Effector memory CD8-positive, alpha-beta T cell (primary cell): ENCODE measurements around the gene CENPB.

Experiments used
- ATAC-seq: fragments of 150-1000 bp; cut with Tn5 transposase; replicated peaks from 2 replicates; pipeline ENCODE4 v1.10.0; 2021; ENCODE audit warnings: mild to moderate bottlenecking, moderate library complexity
- DNase-seq, 3 experiments: peaks; one replicate each; pipeline ENCODE4 v3.0.0; 2021
- H3K27ac Mint-ChIP-seq, 2 donors: one replicate each; pipeline ENCODE4 v1.8.0; 2022; ENCODE audit warnings: mild to moderate bottlenecking in 2 of 2, mixed read lengths in 2 of 2, moderate library complexity in 2 of 2
- H3K27me3 Mint-ChIP-seq, 2 donors: one replicate each; pipeline ENCODE4 v1.8.0; 2022; ENCODE audit warnings: mixed read lengths in 2 of 2
- H3K36me3 Mint-ChIP-seq: one replicate; pipeline ENCODE4 v1.8.0; 2022; ENCODE audit warnings: mild to moderate bottlenecking, moderate library complexity, mixed read lengths; ENCODE audit not compliant: insufficient read depth
- H3K4me1 Mint-ChIP-seq, 2 donors: one replicate each; pipeline ENCODE4 v1.8.0; 2022; ENCODE audit warnings: low read depth in 2 of 2, mixed read lengths in 2 of 2
- H3K4me3 Mint-ChIP-seq, 2 donors: one replicate each; pipeline ENCODE4 v1.8.0; 2022; ENCODE audit warnings: mild to moderate bottlenecking in 2 of 2, mixed read lengths in 2 of 2, moderate library complexity in 2 of 2
- H3K9me3 Mint-ChIP-seq, 2 donors: one replicate each; pipeline ENCODE4 v1.8.0; 2022; ENCODE audit warnings: mixed read lengths in 2 of 2

CENPB gene

DNA sequence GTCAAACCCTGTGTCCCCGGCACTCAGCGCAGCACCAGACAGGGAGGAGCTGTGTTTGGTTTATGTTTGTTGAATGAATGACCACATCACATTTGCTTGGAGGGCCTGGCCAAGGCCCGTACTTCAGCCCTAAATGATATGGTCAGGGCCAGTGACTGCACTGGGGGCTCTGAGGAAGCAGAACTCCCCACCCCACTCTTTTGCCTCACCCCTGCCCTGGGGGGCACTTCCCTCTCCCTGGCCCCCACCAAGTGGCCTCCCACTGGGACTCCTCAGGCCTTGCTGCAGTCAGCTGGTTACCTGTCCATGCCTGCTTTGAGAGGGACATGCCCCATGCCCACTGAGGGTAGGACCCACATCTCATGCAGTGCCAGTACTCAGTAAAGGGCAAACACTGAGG lies 21.9 kb downstream of the CENPB start:
- H3K27me3 Mint-ChIP-seq: no peaks in the 10 kb centered on the region
- H3K27ac Mint-ChIP-seq: no peak overlapping the region
- DNase-seq (no peak), ATAC-seq (no peak)
- peaks cover 17 to 31% of the 10 kb centered on the region in 2 donors for H3K4me1 Mint-ChIP-seq
- peaks cover 24% of the 10 kb centered on the region for H3K36me3 Mint-ChIP-seq
- H3K9me3 Mint-ChIP-seq: no peaks in the 10 kb centered on the region
- no peak overlapping the region for H3K4me3 Mint-ChIP-seq

DNA sequence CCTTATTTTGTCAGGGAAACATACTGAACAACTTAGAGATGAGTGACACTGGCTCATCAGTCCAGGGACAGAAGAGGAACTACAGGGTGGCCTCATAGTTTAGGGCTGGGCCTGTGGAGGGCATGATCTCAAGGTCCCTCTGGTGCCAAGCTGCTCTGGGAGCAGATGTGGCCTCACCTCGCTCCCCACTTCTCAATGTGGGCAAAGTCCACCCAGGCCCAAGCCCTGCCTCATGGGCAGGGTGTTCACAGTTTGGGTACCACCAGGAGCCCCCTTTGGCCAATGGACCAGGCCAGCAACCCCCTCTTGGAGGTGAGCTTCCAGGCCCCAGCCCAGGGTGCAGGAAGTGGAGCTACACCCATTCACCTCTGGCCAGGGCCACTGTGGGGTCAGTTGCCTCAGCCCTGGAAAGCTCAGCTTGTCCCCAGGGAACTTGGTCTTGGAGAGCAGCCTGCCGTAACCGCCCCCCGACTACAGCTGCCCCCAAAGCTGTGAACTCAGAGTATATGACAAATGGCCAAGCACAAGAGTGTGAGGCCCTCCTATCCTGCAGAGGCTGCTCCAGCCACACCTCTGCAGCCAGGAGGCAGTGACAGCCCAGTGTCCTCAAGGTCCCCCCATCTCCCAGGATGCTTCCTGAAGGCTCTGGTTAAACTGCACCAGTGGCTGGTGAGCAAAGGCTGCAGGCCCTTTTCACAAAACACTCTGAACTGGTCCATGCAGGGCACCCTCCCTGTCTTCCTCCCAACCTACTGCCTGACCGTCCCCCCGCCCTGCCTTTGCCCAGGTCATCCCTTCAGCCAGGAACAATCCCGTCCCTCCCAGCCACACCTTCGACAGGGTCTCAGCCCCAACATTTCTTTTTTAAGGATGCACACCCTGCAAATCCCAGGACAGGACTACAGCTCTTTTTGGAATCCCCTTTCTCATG lies 22.6 kb downstream of the CENPB start:
- DNase-seq (no peak), ATAC-seq (no peak)
- no peaks in the 10 kb centered on the region for H3K27me3 Mint-ChIP-seq
- no peak overlapping the region for H3K4me3 Mint-ChIP-seq
- H3K27ac Mint-ChIP-seq: no peak overlapping the region
- peaks cover 20% of the 10 kb centered on the region for H3K36me3 Mint-ChIP-seq
- H3K9me3 Mint-ChIP-seq: no peaks in the 10 kb centered on the region
- H3K4me1 Mint-ChIP-seq: peaks cover 15 to 30% of the 10 kb centered on the region in 2 donors

DNA sequence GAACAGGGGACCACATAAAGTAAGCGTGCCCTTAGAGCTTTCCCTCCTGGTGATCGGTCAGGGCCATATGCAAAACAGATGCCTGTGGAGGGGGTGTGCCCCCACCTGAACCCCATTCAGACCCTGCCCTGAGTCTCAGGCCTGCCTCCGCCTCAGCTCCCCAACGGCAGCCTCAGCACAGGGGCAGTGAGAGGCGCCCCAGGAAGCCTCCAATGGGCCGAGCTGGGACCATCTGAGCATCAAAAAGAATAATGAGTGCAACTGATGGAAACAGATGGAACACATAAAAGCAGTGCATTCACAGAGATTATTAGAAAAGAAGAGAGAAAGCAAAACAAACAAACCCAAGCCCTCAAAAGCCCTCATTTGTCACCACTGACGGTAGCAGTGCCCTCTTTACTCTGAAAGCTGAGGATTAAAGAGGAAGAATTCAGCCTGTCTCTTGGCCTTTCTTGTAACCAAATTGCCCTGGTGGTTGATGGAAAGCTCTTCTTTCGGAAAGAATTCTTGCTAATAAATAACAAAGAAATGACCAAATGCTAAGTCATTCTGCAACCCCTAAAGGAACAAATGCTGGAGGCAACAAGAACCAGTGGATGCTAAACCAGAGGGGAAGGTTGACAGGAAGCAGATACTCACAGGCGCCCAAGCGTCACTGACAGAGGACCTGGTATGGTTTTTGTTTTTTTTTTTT lies 25.7 kb downstream of the CENPB start:
- DNase-seq (no peak), ATAC-seq (no peak)
- no peaks in the 10 kb centered on the region for H3K27me3 Mint-ChIP-seq
- peaks cover 4% of the 10 kb centered on the region for H3K36me3 Mint-ChIP-seq
- no peaks in the 10 kb centered on the region for H3K9me3 Mint-ChIP-seq
- H3K4me1 Mint-ChIP-seq: peaks cover 4 to 14% of the 10 kb centered on the region in 2 donors
- H3K4me3 Mint-ChIP-seq: no peak overlapping the region
- no peak overlapping the region for H3K27ac Mint-ChIP-seq

DNA sequence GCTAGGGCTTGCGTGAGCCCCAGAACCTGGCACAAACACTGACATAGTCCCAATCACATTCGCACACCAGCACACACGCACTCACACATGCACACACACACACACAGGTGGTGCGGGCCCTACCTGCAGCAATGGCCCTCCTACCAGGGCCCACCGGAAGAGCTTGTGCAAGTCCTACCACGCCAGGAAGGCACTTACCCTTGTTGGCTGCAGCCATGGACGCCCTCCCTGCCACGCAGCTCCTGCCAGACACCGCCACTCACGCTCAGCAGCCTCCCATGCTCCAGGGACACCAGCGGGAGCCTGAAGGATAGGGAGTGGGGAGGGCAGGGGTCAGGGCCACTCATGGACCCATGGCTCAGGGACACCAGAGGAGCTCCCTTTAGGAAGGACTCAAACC lies 26.7 kb downstream of the CENPB start:
- Mint-ChIP-seq H3K36me3 (peaks cover 4% of the 10 kb centered on the region), H3K27ac (peak overlapping the region in 1 of 2 donors; percentile 79), H3K27me3 (no peaks in the 10 kb centered on the region), H3K4me1 (peaks cover 4 to 10% of the 10 kb centered on the region in 2 donors), H3K9me3 (no peaks in the 10 kb centered on the region), H3K4me3 (no peak overlapping the region)
- ATAC-seq (no peak), DNase-seq (no peak)

DNA sequence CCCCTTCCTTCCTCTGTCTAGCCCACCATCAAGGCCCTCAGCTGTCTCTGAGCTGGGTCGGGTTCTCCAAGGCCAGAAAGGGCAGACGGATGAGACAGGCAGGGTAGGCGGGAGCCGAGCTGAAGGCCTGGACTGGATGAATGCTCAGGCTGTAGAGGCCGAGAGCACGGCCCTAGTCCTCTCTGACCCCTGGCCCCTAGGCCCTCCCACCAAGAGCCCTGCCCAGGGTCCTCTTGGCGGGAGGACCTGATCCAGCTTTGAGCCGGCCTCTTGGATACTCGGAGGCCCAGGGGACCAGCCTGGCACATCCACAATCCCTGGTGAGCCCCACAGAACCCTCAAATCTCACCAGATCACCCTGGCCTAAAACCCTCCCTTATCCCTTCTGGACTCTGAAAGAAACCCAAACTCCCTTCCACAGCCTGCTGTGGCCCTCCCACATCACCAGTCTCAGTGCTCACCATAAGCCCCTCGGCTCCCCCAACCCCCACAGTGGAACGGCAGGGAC lies 27.2 kb downstream of the CENPB start:
- Mint-ChIP-seq H3K27ac (peak overlapping the region in 1 of 2 donors; percentile 79), H3K4me1 (peaks cover 4 to 8% of the 10 kb centered on the region in 2 donors), H3K27me3 (no peaks in the 10 kb centered on the region), H3K9me3 (no peaks in the 10 kb centered on the region), H3K36me3 (peaks cover 4% of the 10 kb centered on the region), H3K4me3 (no peak overlapping the region)
- ATAC-seq (no peak), DNase-seq (no peak)

DNA sequence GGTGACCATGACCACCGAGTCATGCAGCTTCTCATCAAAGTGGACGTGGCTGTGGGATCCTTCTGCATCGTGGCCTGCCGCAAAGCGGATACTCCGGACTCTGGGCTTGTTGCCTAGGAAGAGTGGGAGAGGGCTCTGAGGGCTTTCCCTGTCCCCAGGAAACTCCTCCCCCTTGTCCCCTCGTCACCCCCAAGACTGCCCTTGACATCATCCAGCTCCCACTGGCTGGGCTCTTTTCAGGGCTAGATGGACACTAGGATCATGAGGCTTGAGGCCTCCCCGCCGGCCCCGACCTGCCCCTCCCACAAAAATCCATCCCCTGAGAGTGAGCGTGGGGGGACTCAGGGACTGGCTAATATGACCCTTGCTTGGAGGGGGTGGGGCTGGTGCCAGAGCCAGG lies 28.0 kb downstream of the CENPB start:
- DNase-seq (no peak), ATAC-seq (no peak)
- no peaks in the 10 kb centered on the region for H3K9me3 Mint-ChIP-seq
- H3K27ac Mint-ChIP-seq: no peak overlapping the region
- peaks cover 4 to 6% of the 10 kb centered on the region in 2 donors for H3K4me1 Mint-ChIP-seq
- peaks cover 4% of the 10 kb centered on the region for H3K36me3 Mint-ChIP-seq
- no peak overlapping the region for H3K4me3 Mint-ChIP-seq
- H3K27me3 Mint-ChIP-seq: no peaks in the 10 kb centered on the region

DNA sequence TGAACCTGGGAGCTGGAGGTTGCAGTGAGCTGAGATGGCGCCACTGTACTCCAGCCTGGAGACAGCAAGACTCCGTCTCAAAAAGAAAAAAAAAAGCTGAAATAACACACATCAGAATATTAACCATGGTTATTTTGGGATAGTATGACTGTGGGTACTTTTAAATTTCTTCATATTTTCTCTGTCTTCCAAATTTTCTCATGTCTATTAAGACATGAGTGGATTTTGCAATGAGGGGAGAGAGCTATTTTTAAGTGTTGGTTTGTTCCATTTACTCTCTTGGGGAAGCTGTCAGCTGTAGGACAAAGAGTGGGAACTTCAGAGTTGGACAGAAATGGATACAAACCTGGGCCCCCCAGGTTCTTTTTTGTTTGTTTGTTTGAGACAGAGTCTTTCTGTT lies 29.3 kb downstream of the CENPB start:
- peaks cover 4% of the 10 kb centered on the region for H3K36me3 Mint-ChIP-seq
- no peak overlapping the region for H3K27ac Mint-ChIP-seq
- no peak overlapping the region for H3K4me3 Mint-ChIP-seq
- no peak for DNase-seq
- no peaks in the 10 kb centered on the region for H3K27me3 Mint-ChIP-seq
- no peaks in the 10 kb centered on the region for H3K9me3 Mint-ChIP-seq
- ATAC-seq: no peak
- peaks cover 4 to 6% of the 10 kb centered on the region in 2 donors for H3K4me1 Mint-ChIP-seq

DNA sequence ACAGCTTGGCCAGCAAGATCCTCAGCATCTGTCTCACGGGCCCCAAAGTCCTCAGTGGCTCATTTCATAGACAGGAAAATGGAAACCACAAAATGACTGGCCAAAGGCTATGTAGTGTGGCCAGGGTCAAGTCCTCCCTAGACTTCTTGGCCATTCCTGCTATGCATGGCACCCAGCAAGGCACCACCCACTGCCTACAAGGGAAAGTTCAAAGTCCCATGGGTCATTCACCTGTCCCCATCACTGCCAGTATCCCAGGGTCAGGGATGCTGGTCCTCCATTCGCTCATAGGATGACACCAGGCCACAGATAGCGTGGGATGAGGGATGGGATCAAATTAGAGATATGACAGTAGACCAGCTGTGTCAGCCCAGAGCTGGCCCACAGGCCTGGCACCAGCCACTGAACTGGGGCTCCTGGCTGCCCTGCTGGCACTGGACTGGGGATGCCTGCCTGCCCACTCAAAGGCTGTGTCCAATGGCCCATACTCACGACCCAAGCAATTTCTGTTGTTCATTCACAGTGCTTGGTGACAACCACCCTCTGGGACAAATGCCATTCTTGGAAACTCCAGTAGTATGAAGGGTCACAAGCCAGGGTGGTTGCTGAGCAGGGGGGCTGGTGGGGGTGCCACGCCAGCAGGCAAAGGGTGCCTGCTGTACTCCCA lies 30.6 kb downstream of the CENPB start:
- H3K27ac Mint-ChIP-seq: no peak overlapping the region
- no peak overlapping the region for H3K4me3 Mint-ChIP-seq
- H3K4me1 Mint-ChIP-seq: peaks cover 4 to 9% of the 10 kb centered on the region in 2 donors
- ATAC-seq: no peak
- DNase-seq: no peak
- H3K9me3 Mint-ChIP-seq: no peaks in the 10 kb centered on the region
- peaks cover 7% of the 10 kb centered on the region for H3K36me3 Mint-ChIP-seq
- H3K27me3 Mint-ChIP-seq: no peaks in the 10 kb centered on the region

DNA sequence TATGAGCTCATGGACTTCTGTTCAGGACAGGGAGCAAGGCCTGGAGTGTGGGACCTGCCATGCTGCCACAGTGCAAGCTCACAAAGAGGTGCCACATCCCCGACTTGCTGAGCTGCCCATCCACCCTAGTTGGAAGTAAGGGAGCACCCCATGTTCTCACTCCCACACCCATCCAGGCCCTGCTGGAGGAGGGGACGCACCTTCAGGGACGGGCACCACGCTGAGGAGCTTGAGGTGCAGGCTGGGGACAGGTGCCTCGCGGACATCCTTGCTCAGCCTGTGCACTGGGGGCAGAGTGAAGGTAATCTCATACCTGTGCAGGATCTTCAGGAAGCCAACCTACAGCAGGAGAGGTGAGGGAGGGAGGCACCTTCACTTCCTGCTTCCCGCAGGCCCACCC lies 31.3 kb downstream of the CENPB start:
- H3K36me3 Mint-ChIP-seq: peaks cover 7% of the 10 kb centered on the region
- H3K27ac Mint-ChIP-seq: no peak overlapping the region
- DNase-seq: no peak
- no peaks in the 10 kb centered on the region for H3K27me3 Mint-ChIP-seq
- H3K4me1 Mint-ChIP-seq: peaks cover 4 to 7% of the 10 kb centered on the region in 2 donors
- no peak for ATAC-seq
- no peaks in the 10 kb centered on the region for H3K9me3 Mint-ChIP-seq
- H3K4me3 Mint-ChIP-seq: no peak overlapping the region

DNA sequence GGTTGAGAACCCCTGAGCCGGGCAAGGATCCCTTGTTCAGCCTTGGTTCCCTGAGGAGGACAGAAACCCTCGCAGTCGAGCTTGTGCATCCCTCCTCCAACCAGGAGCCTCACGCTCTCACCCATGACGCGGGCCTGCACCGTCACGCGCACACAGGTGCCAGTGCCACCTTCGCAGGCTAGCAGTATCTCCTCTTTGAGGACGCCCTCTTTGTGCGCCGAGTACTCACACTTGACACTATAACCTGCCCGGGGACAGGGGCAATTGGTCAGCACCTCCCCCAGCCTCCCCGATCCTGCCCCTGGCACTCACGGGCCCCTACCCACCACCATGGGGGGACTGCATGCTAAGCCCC lies 32.3 kb downstream of the CENPB start:
- DNase-seq (no peak), ATAC-seq (no peak)
- Mint-ChIP-seq H3K27ac (no peak overlapping the region), H3K4me3 (no peak overlapping the region), H3K27me3 (no peaks in the 10 kb centered on the region), H3K9me3 (no peaks in the 10 kb centered on the region), H3K36me3 (peaks cover 7% of the 10 kb centered on the region), H3K4me1 (peaks cover 0 to 3% of the 10 kb centered on the region in 2 donors)

DNA sequence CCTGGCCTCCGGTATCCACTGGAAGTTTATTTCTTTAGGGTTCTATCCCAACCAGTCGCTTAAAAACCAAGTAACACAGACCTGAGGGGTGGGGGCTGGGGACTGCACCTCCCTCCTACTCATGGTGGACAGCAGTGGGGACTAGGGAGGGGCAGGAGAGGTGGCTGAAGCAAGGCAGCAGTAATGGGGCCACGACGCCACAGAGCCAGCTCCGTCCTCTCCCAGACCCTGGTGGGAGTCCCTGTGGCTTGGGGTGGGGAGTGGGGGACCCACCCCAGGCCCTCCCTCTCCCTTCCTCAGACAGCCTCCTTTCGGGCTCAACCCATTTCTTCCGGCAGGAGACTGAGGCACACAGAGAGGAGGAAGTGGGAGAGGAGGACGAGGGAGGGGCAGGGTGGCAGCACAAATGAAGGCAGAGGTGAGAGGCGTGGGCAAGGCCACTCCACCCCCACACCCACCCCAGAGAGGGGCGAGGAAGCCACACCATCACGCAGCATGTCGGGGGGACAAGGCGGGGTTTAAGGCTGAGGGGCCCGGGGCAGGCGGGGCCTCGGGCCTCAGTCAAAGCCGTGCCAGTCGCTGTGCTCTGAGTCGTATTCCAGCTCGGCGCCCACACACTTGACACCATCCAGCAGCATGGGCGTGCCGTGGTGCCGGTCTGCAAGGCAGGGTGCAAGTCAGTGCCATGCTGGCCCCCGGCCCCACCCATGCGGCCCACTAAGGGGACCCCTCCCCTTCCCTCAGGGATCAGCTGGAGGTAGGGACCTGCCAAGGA lies 32.9 kb downstream of the CENPB start:
- Mint-ChIP-seq H3K4me3 (no peak overlapping the region), H3K9me3 (no peaks in the 10 kb centered on the region), H3K27ac (no peak overlapping the region), H3K27me3 (peaks cover 0 to 4% of the 10 kb centered on the region in 2 donors), H3K36me3 (peaks cover 4% of the 10 kb centered on the region), H3K4me1 (peaks cover 0 to 3% of the 10 kb centered on the region in 2 donors)
- ATAC-seq: no peak
- DNase-seq: no peak

DNA sequence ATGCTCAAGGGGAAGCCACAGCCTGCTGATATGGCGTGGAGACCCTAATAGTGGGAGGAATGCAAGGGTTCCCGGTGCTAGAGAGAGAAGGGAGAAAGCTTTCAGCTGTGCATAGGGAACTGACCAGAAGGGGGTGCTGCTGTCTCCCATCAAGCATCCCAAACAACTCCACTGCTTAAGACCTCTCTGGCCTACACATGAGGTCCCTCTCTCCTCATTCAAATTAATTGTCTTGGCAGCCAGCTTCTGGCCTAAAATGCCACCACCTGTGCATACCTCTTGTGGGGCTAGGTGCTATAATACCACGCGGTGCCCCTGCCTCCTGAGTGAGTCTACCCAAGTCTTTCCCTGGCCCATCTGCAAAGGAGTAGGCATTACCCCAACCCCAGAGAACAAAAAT lies 33.4 kb downstream of the CENPB start:
- peak; percentile 71 for ATAC-seq
- H3K27ac Mint-ChIP-seq: no peak overlapping the region
- DNase-seq: peak; percentile 51 to 61 (median 54)
- H3K4me3 Mint-ChIP-seq: peak overlapping the region in 1 of 2 donors; percentile 69
- no peaks in the 10 kb centered on the region for H3K9me3 Mint-ChIP-seq
- peaks cover 3% of the 10 kb centered on the region for H3K36me3 Mint-ChIP-seq
- peaks cover 0 to 3% of the 10 kb centered on the region in 2 donors for H3K4me1 Mint-ChIP-seq
- H3K27me3 Mint-ChIP-seq: peaks cover 0 to 10% of the 10 kb centered on the region in 2 donors

DNA sequence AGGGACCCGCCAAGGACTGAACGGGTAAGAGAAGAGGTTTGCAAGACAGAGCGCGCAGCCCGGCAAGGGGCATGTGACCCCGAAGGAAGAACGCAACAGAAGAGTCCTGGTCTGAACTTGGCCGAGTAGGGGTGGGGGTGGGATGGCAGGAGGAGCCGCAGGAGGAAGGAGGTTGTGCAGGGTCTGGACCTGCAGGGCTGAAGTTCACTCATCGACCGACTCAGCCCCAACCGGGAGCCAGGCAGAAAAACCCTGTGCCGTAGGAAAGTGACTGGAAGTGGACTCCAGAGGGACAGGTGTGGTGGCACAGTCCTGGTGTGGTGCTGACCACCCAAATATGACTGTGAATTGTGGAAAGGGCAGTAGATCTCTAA lies 34.2 kb downstream of the CENPB start:
- no peak for ATAC-seq
- no peaks in the 10 kb centered on the region for H3K9me3 Mint-ChIP-seq
- H3K36me3 Mint-ChIP-seq: peaks cover 3% of the 10 kb centered on the region
- DNase-seq: no peak
- peaks cover 3 to 18% of the 10 kb centered on the region in 2 donors for H3K27me3 Mint-ChIP-seq
- H3K27ac Mint-ChIP-seq: no peak overlapping the region
- H3K4me1 Mint-ChIP-seq: peaks cover 0 to 3% of the 10 kb centered on the region in 2 donors
- H3K4me3 Mint-ChIP-seq: peak overlapping the region in 1 of 2 donors; percentile 69
